GM21619 (cell line): ENCODE data around the gene FAM186B.
"Not testable (repeated sequence)": the region's sequence is repeated elsewhere in the genome, so short reads cannot be mapped to it uniquely, and the experiment has no call there.

Source experiments
- ATAC-seq: cut with Tn5 transposase; IDR thresholded peaks from one replicate; pipeline ENCODE4 v1.9.1; 2021; ENCODE audit not compliant: unreplicated experiment

The FAM186B gene

GRCh38 chr12:49635036-49635435 is 29.6 kb upstream of the FAM186B start:
- no peak for ATAC-seq

GRCh38 chr12:49633703-49634345 is 28.4 kb upstream of the FAM186B start:
- ATAC-seq, result no peak

DNA sequence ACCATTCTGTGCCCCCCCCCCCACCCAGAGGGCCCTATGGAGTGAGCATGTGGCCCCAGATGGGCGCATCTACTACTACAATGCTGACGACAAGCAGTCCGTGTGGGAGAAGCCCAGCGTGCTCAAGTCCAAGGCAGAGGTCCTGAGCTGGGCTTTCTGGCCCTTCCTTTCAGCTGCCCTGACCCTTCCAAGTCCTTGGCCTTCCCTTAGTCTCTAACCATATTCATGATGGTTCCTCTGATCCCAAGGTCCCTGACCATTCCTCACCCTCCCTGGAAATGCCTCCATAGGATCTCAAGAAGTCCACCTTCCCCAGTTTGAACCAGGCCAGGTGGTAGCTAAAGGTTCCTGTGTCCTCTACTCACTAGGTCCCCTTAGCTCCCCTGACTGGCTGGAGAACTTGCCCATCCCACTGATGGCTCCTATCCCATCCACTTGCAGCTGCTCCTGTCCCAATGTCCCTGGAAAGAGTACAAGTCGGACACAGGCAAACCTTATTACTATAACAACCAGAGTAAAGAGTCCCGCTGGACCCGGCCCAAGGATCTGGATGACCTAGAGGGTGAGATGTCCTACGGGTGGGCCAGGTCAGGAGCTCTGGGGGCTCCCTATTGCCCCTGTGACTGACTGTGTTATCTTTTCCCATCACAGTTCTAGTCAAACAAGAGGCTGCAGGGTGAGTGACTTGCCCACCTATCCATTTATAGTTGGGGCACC is 27.7 kb upstream of the FAM186B start:
- no peak for ATAC-seq

- no peak for ATAC-seq
Observed at GRCh38 chr12:49632401-49632800, 27.0 kb upstream of the FAM186B start.

- no peak for ATAC-seq
Observed at GRCh38 chr12:49631336-49631907, 26.0 kb upstream of the FAM186B start.

DNA sequence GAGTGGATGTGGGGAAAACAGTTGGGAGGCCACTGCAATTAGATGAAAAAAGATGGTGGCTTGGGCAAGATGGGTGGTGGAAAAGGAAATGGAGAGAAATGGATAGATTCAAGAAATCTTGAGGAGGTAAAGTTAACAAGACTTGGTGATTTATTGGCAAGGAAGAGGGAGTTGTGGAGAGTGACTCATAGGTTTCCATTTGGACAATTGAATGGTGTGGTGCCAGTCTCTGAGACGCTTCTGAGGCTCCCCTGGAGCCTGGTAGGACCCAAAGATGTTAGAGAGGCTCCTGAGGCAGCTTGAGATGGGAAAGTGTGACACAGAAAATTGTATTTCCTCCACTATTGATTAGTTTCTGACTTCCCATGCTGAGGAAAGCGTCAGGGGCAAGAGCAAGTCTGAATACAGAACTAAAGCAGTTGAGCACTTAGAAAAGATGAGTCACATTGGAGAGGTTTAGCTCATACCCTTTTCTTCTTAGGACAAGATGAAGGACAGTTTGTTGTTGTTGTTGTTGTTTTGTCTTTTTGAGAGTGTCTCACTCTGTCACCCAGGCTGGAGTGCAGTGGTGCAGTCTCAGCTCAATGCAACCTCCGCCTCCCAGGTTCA is 22.4 kb upstream of the FAM186B start:
- no peak for ATAC-seq

DNA sequence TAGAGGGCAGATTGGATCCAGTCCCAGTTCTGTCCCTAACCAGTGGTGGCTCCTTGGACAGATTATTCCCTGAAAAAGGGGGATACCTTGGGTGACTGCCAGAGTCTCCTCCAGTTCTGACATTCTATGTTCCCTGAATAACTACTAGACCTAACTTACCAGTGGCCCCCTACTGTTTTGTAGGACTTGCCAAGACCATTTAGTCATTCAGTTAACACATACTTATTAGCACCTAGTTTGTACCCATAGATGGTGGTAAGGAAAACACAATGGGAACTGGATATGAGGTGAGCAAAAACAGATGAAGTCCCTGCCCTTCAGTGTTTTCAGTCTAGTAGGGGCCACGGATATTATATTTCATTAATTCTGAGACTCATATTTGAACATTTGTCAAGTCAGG is 21.4 kb upstream of the FAM186B start:
- no peak for ATAC-seq

DNA sequence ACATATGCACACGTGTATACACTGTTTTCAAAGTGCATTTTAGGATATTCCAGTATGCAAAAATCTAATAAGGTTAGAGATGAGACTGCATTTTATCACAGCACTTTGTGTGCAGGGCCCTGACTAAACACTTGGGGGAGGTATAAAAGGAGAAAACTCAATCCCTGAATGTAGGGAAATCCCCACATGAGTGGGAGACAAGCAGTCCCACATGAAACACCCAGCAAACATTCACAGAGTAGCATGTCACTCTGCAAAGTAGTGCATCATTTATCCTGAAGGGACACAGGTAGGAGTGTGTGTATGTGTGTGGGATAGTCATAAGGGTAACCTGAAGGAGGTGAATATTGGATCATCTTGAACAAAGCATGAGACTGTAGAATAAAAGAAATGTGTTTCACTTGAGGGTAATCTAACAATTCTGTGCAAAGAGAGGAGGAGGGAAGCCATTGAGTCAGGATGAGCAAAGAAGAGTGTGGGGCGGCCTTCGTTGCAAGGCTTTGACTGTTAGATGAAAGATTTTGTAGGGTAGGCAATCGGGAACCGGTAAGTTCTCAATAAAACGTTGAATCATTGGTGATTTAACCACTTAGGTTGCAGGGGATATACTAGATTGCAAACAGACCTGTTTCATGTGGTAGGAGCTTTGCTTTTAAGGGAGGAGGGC is 20.9 kb upstream of the FAM186B start:
- no peak for ATAC-seq

GRCh38 chr12:49624921-49625577 is 19.6 kb upstream of the FAM186B start:
- no peak for ATAC-seq

DNA sequence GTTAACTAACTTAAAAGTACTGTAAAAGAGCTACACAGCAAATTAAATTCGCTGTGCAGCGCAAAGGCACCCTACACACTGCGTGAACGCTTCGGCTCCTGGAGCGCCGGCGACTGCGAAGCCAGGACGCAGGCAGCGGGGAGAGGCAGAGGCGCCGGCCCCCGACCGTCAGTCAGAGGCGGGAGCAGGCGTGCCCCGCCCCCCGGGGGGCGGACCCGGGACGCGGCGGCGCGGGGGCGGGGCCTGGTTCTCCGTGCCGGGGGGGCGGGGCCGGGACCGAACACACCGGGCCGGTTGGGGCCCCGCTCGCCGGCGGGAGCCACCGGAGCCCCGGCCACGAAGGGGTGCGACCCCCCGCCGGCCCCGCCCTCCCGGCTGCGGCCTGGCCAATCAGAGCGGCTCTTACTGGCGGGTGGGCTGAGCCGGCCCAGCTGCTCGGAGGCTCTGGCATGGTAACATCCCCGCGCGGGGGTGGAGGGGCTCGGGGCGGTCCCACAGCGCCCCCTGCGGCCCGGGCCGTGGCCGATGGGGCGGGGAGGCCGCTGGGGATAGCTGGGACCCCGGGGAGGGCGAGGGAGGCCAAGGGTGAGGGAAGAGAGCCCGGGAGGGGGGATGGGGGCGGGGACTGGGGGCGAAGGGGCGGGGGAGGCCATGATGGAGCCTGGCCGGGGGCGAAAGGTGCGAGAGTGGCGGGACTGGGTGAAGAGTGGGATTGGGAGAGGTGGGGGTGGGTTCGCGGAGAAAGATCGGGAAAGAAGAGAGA is 17.9 kb upstream of the FAM186B start, which contains the start of gene PRPF40B:
TSS of gene PRPF40B (plus strand) at position 420 of the 763 bp plus-strand sequence. CDS start at position 450, 30 bp downstream.
- peak; percentile 59 for ATAC-seq

DNA sequence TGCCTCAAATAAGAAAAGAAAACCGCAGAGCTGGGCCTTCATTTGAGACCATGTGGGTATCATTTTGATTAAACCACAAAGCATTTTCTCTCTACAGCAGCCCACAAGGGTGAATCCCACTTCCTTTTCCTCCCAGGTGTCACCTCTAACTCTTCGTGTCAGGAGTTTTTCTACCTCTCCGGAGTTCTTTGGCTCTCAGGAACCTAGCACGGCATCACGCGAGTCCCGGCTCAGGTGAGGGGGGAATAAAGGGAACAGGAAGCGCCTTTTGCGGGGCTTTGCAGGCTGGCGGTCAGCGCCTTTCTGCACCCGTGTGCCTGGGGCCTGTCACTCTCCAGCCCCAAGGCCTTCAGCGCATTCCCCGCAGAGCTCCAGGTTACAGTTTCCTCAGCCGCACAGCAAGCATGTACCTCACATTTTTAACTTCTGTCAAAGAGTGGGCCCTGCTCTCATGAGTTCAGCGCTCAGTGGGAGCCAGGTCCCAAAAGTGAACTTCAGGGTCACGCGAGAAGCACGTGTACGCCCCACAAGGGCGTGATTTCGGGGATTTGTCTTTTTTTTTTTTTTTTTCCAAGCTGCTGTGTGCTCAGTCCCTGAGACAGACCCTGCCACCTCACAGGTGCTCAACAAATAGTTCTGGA is 17.2 kb upstream of the FAM186B start:
- peak; percentile 25 for ATAC-seq

- ATAC-seq, result no peak
Observed at GRCh38 chr12:49621651-49622500, 16.4 kb upstream of the FAM186B start.

DNA sequence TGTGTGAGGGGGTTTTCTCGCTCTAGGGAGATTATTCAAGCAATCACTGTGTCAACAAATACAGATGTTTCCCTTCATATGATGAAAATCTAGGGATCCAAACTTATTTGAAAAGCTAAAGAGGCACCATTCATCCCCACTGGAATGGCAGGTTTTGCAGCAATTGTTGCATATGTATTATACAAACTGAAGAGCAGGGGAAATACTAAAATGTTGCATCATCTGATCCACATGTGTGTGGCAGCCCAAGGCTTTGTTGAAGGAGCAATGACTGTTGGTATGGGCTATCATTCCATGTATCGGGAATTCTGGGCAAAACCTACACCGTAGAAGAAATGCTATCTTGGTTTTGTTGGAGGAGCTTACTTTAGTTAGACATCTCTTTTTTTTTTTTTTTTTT is 13.8 kb upstream of the FAM186B start:
- ATAC-seq, result no peak

- ATAC-seq, result no peak
Observed at GRCh38 chr12:49618576-49618975, 13.1 kb upstream of the FAM186B start.

- no peak for ATAC-seq
Observed at GRCh38 chr12:49616533-49617219, 11.2 kb upstream of the FAM186B start.

GRCh38 chr12:49615725-49616124 is 10.3 kb upstream of the FAM186B start:
- ATAC-seq, result no peak

- ATAC-seq, result no peak
Observed at GRCh38 chr12:49612210-49612609, 6.8 kb upstream of the FAM186B start.

DNA sequence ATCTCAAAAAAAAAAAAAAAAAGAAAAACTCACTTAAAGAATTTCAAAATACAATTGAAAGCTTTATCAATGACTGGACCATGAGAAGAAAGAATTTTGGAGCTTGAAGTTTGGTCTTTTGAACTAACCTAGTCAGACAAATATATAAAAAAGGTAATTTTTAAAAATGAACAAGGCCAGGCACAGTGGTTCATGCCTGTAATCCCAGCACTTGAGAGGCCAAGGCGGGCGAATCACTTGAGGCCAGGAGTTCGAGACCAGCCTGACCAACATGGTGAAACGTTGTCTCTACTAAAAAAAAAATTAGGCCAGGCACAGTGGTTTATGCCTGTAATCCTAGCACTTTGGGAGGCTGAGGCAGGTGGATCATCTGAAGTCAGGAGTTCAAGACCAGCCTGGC is 5.3 kb upstream of the FAM186B start:
- ATAC-seq, result not testable (repeated sequence)
